Fibroblast of lung (primary cell): Measurements from ENCODE around the gene BTBD1.

Experiments used
- EZH2 ChIP-seq: IDR thresholded peaks from 2 replicates; pipeline ENCODE4 v1.5.1; 2012; ENCODE audit warnings: low read length, control low read depth, mild to moderate bottlenecking; ENCODE audit errors: missing control alignments
- TF ChIP-seq, protein P1 (sequence below), 2 donors: IDR thresholded peaks in 1 of 2; conservative IDR thresholded peaks in 1 of 2; 1 replicate in 1 of 2; 2 replicates in 1 of 2; pipeline ENCODE4 v1.5.1; 2011 to 2012; ENCODE audit warnings: low read length in 2 of 2, control low read depth in 1 of 2, inconsistent platforms in 1 of 2, low read depth in 1 of 2, mild to moderate bottlenecking in 1 of 2

DNA sequence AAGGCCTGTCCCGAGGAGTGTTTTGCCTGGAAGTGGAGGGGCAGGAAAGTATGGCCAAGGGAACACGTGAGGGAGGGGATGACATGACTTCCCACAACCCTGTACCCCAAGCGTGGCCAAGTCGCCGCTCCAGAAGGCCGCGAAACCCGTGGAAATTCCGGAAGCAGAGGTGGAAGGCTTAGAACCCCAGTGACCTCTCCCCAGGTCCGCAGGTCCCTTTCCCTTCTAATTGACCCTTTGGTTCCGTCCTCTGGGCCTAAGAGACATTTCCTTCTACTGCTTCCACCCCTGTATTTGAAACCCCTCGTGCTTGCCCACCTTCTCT lies 548 bp upstream of the BTBD1 start:
- TF ChIP-seq, protein P1, sequence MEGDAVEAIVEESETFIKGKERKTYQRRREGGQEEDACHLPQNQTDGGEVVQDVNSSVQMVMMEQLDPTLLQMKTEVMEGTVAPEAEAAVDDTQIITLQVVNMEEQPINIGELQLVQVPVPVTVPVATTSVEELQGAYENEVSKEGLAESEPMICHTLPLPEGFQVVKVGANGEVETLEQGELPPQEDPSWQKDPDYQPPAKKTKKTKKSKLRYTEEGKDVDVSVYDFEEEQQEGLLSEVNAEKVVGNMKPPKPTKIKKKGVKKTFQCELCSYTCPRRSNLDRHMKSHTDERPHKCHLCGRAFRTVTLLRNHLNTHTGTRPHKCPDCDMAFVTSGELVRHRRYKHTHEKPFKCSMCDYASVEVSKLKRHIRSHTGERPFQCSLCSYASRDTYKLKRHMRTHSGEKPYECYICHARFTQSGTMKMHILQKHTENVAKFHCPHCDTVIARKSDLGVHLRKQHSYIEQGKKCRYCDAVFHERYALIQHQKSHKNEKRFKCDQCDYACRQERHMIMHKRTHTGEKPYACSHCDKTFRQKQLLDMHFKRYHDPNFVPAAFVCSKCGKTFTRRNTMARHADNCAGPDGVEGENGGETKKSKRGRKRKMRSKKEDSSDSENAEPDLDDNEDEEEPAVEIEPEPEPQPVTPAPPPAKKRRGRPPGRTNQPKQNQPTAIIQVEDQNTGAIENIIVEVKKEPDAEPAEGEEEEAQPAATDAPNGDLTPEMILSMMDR (conservative IDR thresholded peaks at IDR 0.05 in 1 of 2, IDR thresholded peaks at IDR 0.05 in 1 of 2; ENCODE audit: low read depth in 1 of 2, low read length in 2 of 2), result no peak
- TF ChIP-seq EZH2, result no peak
